Fibroblast of skin of left biceps (primary cell): ENCODE measurements around the gene WSCD2.

ENCODE experiments used
- DNase-seq, 2 experiments: peaks; one replicate each; pipeline ENCODE4 v3.0.0-alpha.2; 2013; ENCODE audit warnings: low read depth in 2 of 2

Gene WSCD2

GRCh38 chr12:108235197-108235984 lies 106.3 kb downstream of the WSCD2 start:
- DNase-seq = no peak

GRCh38 chr12:108235985-108236263 lies 106.8 kb downstream of the WSCD2 start:
- no peak for DNase-seq

GRCh38 chr12:108236366-108236765 lies 107.3 kb downstream of the WSCD2 start:
- DNase-seq = no peak

GRCh38 chr12:108237272-108237671 lies 108.2 kb downstream of the WSCD2 start:
- no peak for DNase-seq

GRCh38 chr12:108238474-108238873 lies 109.4 kb downstream of the WSCD2 start:
- no peak for DNase-seq

GRCh38 chr12:108239378-108239777 lies 110.3 kb downstream of the WSCD2 start:
- DNase-seq = no peak

GRCh38 chr12:108240027-108240785 lies 111.1 kb downstream of the WSCD2 start:
- no peak for DNase-seq

- DNase-seq = no peak
Measured at GRCh38 chr12:108240928-108241327, 111.8 kb downstream of the WSCD2 start.

- no peak for DNase-seq
Measured at GRCh38 chr12:108241986-108242703, 113.1 kb downstream of the WSCD2 start.

GRCh38 chr12:108247130-108247529 lies 118.0 kb downstream of the WSCD2 start:
- DNase-seq = no peak

GRCh38 chr12:108248011-108248410 lies 118.9 kb downstream of the WSCD2 start:
- DNase-seq = no peak

- DNase-seq = no peak
Measured at GRCh38 chr12:108252523-108252922, 123.4 kb downstream of the WSCD2 start.

- DNase-seq = no peak
Measured at GRCh38 chr12:108253540-108253939, 124.5 kb downstream of the WSCD2 start.

GRCh38 chr12:108254030-108254429 lies 124.9 kb downstream of the WSCD2 start:
- no peak for DNase-seq

- DNase-seq = no peak
Measured at GRCh38 chr12:108254517-108255251, 125.6 kb downstream of the WSCD2 start.

- DNase-seq = no peak
Measured at GRCh38 chr12:108255252-108255602, 126.1 kb downstream of the WSCD2 start.

GRCh38 chr12:108257004-108257403 lies 127.9 kb downstream of the WSCD2 start:
- DNase-seq = no peak

- DNase-seq = no peak
Measured at GRCh38 chr12:108257610-108258106, 128.6 kb downstream of the WSCD2 start.

GRCh38 chr12:108260039-108260438 lies 131.0 kb downstream of the WSCD2 start:
- DNase-seq = no peak

GRCh38 chr12:108260969-108261368 lies 131.9 kb downstream of the WSCD2 start:
- no peak for DNase-seq

- no peak for DNase-seq
Measured at GRCh38 chr12:108265505-108265904, 136.4 kb downstream of the WSCD2 start.

GRCh38 chr12:108266131-108266530 lies 137.0 kb downstream of the WSCD2 start:
- DNase-seq = no peak
